Posterior cingulate gyrus (tissue), 11 donors: Measurements from ENCODE around the gene UNC119.
A peak's percentile ranks its signal among the peaks of the same experiment; 100 is the strongest.

ENCODE experiments used
- DNase-seq, 10 donors: peaks; one replicate each; pipeline versions ENCODE4 v3.0.0 to v3.0.0-alpha.2; 2020 to 2021; ENCODE audit warnings: mixed read lengths in 3 of 10
- intact Hi-C: fragments of 100-400 bp; cut with DNase I; formaldehyde crosslinking; loops from one replicate; pipeline ENCODE4 v1.15.1; 2023

UNC119 gene

GRCh38 chr17:28545787-28546415 lies 6.5 kb downstream of the UNC119 start:
- intact Hi-C loops: no loop called here

DNA sequence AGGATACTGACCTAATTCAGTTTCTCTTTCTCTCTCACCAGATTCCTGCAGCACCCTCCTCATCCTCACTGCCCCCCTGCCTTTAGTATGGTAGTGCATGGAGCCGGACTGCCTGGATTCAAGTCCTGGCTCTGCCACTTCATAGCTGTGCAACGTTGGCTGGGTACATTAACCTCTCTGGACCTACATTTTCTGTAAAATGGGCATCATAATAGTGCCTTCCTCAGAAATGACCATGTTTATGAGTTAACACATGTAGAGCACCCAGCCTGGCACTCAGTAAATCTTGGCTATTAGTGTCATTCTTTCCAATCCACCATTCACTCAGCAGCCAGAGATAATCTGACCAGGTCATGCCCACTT lies 7.3 kb downstream of the UNC119 start:
- peak in 1 of 10 donors; percentile 34 for DNase-seq
- intact Hi-C loops: no loop called here

More at GRCh38 chr17:28545787-28546415, 6.5 kb downstream of the UNC119 start:
- DNase-seq: peak in 2 of 10 donors; percentile 51 to 52

DNA sequence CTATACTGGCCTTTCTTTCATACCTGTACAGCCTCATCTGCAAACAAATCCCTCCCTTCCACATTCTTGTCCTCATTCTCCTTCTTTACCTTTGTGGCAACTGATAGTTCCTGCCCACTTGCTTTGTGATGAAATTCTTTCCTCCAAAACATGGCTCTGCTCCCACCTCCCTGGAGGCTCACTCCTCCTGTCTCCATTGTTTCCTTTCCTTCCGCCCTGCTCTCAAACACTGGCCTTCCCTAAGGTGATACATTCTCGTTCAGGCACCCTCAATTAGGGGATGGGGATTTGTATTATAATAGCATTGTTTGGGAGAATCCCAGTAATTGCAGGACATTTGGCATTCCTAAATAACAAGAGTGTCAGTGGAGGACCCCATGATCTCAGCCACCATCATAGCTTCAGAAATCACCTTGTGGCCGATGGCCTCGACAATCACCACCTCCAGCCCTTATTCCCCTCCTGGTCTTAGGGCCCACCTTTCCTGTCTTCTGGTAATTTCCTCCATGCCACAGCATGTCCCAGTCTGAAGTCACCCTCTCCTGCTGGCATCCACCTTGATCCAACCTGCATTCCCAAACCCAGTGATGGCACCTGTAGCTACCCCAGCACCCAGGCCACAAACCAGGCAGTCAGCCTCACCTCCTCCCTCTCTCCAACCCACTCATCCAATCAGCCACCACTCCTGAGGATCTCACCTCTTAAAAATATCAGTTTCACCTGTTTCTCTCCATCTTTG lies 7.9 kb downstream of the UNC119 start:
- peak in 2 of 10 donors; percentile 12 to 16 for DNase-seq
- intact Hi-C loops: no loop called here

GRCh38 chr17:28541439-28541838 lies 11.0 kb downstream of the UNC119 start:
- intact Hi-C loops: no loop called here
- no peak for DNase-seq

DNA sequence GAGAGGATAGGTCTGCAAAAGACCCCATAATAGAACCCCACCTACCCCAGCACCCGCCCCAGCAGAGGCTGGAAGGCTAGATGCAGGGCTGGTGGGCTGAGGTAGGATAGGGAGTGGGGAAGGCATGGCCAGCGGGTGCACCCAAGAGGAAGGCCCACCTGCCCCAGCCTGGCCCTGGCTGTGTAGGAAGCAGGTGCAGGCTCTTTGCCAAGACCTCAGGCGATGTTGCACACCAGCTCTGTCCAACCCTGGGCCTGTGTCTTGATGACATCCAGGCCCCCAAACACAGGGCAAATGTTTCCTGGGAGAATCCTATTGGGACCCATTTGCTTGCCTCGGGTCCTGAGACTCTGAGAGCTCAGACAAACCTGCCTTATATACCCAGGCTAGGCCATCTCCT lies 12.2 kb downstream of the UNC119 start:
- intact Hi-C loops: loop anchor here (1.0 kb wide), 1 partner anchor 46 kb away; no protein-coding TSS in a partner anchor
- DNase-seq: peak in 2 of 10 donors; percentile 55 to 62

DNA sequence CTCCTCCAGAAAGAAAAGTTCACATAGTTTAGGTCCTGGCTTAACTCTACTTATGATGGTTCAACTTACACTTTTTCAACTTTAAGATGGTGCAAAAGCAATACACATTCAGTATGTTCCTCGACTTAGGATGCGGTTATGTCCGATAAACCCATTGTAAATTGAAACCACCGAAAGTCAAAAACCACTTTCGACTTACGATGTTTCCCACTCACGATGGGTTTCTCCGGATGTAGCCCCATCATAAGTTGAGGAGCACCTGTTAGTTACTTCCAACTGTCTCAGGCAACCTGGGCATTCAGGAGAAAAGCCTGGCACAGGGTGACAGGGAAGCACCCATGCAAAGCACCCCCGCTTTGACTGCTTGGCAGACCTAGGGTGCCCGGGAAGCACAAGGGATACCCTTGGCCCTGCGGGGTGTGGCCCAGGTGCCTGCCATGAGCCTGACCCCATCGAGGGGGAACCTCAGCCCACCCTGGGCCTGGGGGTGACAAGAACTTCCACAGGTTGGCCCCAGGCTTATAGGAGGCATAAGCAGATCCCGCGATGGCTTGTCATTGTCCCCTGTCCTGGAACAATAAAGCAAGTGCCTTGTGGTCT lies 14.0 kb downstream of the UNC119 start:
- DNase-seq: peak in 2 of 10 donors; percentile 44 to 67

DNA sequence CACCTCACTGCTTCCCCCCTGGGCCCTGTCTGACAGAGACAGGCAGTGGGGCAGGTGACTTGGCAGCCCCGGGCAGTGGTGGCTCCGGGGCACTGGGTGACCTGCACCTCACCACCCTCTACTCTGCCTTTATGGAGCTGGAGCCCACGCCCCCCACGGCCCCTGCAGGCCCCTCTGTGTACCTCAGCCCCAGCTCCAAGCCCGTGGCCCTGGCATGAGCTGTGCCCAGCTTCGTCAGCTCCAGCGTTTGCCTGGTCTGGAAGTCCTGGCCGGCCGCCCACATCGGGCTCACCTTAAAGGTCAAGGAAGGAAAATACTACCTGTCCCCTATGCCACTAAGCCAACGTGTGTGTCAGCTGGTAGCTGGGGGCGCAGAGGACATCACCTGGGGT lies 15.2 kb downstream of the UNC119 start:
- intact Hi-C loops: no loop called here
- peak in 2 of 10 donors; percentile 35 to 73 for DNase-seq

More for the DNA sequence above, 14.0 kb downstream of the UNC119 start:
- intact Hi-C loops: no loop called here

GRCh38 chr17:28536532-28537218 lies 15.7 kb downstream of the UNC119 start:
- intact Hi-C loops: no loop called here
- DNase-seq: peak in 2 of 10 donors; percentile 39 to 51

GRCh38 chr17:28534740-28535375 lies 17.6 kb downstream of the UNC119 start:
- DNase-seq: peak in 2 of 10 donors; percentile 53 to 72
- intact Hi-C loops: no loop called here

DNA sequence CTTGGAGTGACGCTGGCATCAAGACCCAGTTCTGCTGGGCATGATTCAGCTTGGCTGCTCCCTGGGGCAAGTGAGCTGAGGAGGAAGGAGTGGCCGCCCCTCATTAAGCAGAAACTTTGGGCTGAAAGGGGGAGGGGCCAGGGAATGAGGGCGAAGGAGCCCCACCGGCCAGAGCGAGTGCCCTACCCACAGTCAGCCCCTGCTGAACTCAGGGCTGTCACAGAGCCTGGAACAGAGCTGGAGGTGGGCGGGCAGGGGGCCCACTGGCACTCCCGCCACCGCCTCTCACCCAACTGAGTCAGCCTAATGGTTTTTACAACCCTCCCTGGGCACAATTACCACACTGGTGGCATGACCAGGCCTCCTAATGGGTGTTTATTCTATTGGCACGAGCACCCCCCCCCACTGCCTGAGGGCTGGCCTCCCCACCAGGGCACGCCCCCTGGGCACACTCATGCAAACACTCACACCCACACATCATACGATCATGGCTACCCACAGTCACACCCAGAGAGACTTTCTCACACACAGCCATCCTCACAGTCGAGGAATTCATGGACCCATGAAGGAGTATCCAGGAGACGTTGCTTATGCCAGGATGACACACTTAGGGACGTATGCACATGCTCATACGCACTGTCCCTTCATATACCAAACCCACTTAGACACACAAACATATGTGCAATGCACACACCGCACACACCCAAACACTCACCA lies 19.2 kb downstream of the UNC119 start:
- DNase-seq: peak in 1 of 10 donors; percentile 30
- intact Hi-C loops: no loop called here

GRCh38 chr17:28532050-28532960 lies 20.1 kb downstream of the UNC119 start:
- peak in 1 of 10 donors; percentile 15 for DNase-seq
- intact Hi-C loops: no loop called here

GRCh38 chr17:28530926-28531325 lies 21.5 kb downstream of the UNC119 start:
- intact Hi-C loops: no loop called here

GRCh38 chr17:28530250-28530649 lies 22.2 kb downstream of the UNC119 start:
- intact Hi-C loops: no loop called here
- no peak for DNase-seq

More at GRCh38 chr17:28530926-28531325, 21.5 kb downstream of the UNC119 start:
- DNase-seq: peak in 2 of 10 donors; percentile 34 to 54

DNA sequence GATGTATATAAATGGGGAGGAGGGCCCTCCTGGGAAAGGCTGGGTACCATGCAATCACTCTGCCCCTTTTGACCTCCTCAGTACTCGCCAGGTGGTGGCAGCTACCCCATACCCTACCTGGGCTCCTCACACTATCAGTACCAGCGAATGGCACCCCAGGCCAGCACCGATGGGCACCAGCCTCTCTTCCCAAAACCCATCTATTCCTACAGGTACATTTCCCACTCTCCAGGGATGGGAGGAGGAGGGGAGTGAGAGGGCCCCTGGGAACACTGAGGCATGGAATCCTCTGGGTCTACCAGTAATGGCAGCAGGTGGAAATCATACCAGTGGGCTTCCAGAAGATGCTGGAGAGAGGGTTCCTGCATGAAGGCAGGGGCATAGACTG lies 23.4 kb downstream of the UNC119 start:
- peak in 2 of 10 donors; percentile 26 to 57 for DNase-seq
- intact Hi-C loops: no loop called here

DNA sequence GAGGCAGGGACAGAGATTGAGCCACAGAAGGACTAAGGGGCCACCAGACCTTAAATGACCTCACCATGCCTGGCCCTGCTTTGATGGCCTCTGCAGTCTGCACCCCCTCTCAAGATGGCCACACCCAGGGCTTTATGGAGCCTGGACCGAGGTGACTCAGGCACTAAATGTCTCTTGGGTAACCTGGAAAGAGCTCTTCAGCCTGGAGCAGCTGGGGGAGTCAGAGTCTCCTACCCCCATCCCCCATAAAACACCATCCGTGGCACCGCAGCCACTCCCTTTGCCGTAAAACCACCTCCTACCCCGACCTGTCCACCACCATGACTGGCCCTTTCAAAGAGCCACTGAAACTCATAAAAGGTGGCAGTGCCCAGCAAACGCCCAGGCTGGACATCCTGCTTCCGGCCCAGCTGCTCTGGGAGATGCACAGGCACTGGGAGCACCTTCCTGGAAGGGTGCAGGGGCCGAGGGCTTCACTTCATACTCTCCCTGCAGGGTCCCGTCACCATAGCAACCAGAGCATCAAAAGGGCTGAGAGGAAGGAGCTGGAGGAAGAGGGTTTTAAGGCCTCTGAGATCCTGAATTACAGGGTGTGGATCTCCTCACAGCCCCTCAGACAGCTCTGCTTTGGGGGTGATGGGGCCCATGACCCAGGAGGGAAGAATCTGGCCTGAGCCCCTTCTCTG lies 24.0 kb downstream of the UNC119 start:
- peak in 2 of 10 donors; percentile 23 to 49 for DNase-seq
- intact Hi-C loops: no loop called here

DNA sequence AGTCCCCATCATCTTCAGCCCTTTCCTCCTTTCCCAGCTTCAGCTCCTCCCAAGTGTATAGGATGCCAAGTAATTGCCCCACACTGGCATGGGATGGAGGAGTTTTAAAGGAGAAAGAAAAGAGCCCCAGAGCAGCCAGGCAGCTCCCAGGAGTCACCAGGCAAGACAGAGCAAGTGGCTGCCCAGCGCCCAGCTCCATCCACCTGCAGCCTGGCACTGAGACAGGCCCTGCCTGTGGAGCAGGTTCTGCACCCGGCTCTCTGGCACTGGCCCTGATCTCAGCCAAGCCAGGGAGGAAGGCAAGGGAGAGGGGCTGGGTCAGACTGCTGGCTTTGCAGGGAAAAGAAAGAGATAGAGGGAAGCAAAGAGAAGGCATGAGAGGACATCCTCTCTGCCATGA lies 24.6 kb downstream of the UNC119 start:
- intact Hi-C loops: no loop called here
- peak in 2 of 10 donors; percentile 39 to 70 for DNase-seq

GRCh38 chr17:28527181-28527681 lies 25.2 kb downstream of the UNC119 start:
- DNase-seq: peak in 1 of 10 donors; percentile 49
- intact Hi-C loops: no loop called here

DNA sequence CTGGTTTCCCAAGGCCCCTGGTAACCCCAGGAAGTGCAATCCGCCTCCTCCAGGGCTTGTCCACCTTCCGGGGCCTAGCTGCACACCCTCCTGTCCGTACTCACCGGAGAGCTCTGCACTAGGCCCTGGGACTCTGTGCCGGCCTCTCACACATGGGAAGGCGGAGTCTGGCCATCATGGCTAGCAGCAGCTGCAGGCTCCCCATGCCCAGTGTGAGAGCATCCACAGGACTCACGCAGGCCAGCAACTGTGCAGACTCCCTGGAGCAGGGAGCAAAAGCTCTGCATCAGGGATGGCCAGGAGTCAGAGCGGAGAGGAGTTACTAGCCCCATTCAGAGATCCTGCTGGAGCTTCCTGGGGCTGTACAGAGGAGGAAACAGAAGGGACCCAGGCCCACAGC lies 26.0 kb downstream of the UNC119 start:
- DNase-seq: peak in 2 of 10 donors; percentile 37 to 68
- intact Hi-C loops: no loop called here
